Measurements from ENCODE around the gene NGB. TPM values are rescaled to one million over a fixed set of nuclear protein-coding genes. Genes with fewer than 3 reads are reported as not detected.

NGB gene
- total RNA-seq, 1 donor from 2014 or later = not detected

DNA sequence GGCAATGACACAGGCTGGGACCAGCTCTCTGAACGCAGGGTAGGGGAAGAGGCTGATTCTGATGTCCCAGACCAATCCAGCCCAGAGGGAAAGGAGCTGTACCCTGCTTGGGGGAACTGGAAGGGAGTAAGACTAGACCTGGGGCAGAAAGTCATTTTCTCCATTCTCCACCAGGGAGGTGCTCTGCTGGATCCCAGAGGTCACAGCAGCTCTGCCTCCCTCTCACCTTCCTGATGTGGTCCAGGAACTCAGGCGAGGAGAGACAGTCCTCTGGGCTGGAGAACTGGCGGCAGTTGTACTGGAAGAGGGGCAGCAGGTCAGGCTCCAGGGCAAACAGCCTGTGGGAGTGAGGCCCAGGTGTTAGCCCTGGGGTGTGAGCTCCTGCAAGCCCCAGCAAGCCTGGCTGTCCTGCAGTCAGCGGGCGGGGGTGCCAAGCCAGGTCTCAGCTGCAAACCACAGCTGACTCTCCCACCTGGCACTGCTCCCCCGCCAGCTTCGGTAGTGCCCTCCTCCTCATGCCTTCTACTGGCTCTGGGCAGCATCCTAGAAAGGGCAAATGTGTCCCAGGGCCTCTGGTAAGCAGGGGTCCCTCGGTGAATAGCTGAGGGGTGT is 1.9 kb downstream of the NGB start:
- Mint-ChIP-seq H3K4me3 (peak overlapping the region; percentile 36), H3K27me3 (peaks cover 64% of the 10 kb centered on the region), H3K9me3 (peaks cover 5% of the 10 kb centered on the region), H3K36me3 (no peaks in the 10 kb centered on the region), H3K27ac (no peak overlapping the region), H3K4me1 (ENCODE audit: unreplicated experiment) (no peaks in the 10 kb centered on the region)
- TF ChIP-seq, protein P1, sequence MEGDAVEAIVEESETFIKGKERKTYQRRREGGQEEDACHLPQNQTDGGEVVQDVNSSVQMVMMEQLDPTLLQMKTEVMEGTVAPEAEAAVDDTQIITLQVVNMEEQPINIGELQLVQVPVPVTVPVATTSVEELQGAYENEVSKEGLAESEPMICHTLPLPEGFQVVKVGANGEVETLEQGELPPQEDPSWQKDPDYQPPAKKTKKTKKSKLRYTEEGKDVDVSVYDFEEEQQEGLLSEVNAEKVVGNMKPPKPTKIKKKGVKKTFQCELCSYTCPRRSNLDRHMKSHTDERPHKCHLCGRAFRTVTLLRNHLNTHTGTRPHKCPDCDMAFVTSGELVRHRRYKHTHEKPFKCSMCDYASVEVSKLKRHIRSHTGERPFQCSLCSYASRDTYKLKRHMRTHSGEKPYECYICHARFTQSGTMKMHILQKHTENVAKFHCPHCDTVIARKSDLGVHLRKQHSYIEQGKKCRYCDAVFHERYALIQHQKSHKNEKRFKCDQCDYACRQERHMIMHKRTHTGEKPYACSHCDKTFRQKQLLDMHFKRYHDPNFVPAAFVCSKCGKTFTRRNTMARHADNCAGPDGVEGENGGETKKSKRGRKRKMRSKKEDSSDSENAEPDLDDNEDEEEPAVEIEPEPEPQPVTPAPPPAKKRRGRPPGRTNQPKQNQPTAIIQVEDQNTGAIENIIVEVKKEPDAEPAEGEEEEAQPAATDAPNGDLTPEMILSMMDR (conservative IDR thresholded peaks at IDR 0.05) = no peak
- DNase-seq (ENCODE audit: extremely low spot score, unreplicated experiment) = no peak

- Mint-ChIP-seq H3K4me3 (no peak overlapping the region), H3K27ac (no peak overlapping the region), H3K36me3 (no peaks in the 10 kb centered on the region), H3K9me3 (peaks cover 5% of the 10 kb centered on the region), H3K4me1 (ENCODE audit: unreplicated experiment) (no peaks in the 10 kb centered on the region), H3K27me3 (peaks cover 66% of the 10 kb centered on the region)
- TF ChIP-seq, protein P1 (conservative IDR thresholded peaks at IDR 0.05) = no peak
- no peak for DNase-seq (ENCODE audit: extremely low spot score, unreplicated experiment)
Measured at GRCh38 chr14:77267937-77268699, 2.9 kb downstream of the NGB start.

- TF ChIP-seq, protein P1 (conservative IDR thresholded peaks at IDR 0.05) = no peak
Measured at GRCh38 chr14:77266336-77266735, 4.7 kb downstream of the NGB start.

DNA sequence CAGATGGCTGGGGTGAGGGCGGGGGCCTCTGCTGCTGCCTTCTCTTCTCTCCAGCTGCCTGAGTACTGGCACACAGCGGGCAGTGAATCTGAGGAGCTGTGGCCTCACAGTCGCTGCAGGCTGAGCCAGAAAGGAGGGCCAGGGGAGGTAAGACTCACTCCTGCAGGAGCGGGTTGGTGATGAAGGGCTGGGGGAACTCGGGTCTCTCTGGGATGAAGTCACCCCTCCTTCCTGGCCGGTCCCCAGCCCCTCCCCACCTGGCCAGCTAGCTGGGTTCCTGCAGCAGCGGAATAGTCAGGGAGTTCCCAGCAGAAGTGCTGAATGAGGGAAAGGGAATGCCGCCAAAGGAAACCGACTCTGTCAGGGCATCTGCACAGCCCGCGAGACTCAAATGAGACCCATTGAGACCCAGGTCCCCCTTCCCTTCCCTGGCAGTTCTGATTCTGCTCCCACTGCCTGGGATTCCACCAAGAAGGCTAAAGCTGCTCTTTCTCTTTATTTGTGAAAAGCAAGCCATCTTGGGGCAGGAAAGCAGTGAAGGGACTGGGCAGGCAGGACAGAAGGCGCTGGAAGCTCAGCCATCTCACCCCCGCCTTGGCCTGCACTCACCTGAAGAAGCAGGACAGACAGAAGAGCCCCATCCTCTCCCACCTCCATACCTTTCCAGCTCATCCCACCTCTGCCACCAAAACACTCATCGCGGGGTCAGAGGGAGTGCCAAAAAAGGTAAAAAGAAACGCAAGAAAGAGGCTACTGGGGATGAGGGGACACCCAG is 5.3 kb downstream of the NGB start:
- Mint-ChIP-seq H3K27me3 (peaks cover 56% of the 10 kb centered on the region), H3K36me3 (no peaks in the 10 kb centered on the region), H3K27ac (no peak overlapping the region), H3K4me3 (no peak overlapping the region), H3K4me1 (ENCODE audit: unreplicated experiment) (no peaks in the 10 kb centered on the region), H3K9me3 (peaks cover 5% of the 10 kb centered on the region)
- TF ChIP-seq, protein P1 (conservative IDR thresholded peaks at IDR 0.05) = no peak
- DNase-seq (ENCODE audit: extremely low spot score, unreplicated experiment) = no peak

More at GRCh38 chr14:77266336-77266735, 4.7 kb downstream of the NGB start:
- H3K27ac Mint-ChIP-seq = no peak overlapping the region
- H3K9me3 Mint-ChIP-seq = peaks cover 5% of the 10 kb centered on the region
- H3K4me1 Mint-ChIP-seq (ENCODE audit: unreplicated experiment) = no peaks in the 10 kb centered on the region
- H3K27me3 Mint-ChIP-seq = peaks cover 56% of the 10 kb centered on the region
- no peak overlapping the region for H3K4me3 Mint-ChIP-seq
- H3K36me3 Mint-ChIP-seq = no peaks in the 10 kb centered on the region
- DNase-seq (ENCODE audit: extremely low spot score, unreplicated experiment) = no peak

DNA sequence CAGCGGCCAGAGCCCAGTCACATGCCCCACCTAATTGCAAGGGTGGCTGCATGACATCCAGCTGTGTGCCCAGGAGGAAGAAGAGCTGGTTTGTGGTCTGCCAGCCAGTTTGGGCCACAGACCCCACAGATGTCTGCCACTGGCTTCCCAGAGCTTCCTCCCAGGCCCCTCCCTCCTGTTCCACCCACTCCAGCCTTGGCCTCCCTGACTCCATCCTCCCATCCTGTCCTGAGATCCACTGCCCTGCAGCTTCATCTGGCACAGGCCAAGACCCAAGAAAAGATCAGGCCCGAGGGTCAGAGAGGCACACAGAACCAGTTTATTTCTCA is 5.9 kb downstream of the NGB start:
- no peaks in the 10 kb centered on the region for H3K4me1 Mint-ChIP-seq (ENCODE audit: unreplicated experiment)
- peaks cover 54% of the 10 kb centered on the region for H3K27me3 Mint-ChIP-seq
- H3K9me3 Mint-ChIP-seq = peaks cover 5% of the 10 kb centered on the region

More for the DNA sequence above, 5.9 kb downstream of the NGB start:
- DNase-seq (ENCODE audit: extremely low spot score, unreplicated experiment) = no peak
- no peaks in the 10 kb centered on the region for H3K36me3 Mint-ChIP-seq
- TF ChIP-seq, protein P1 (conservative IDR thresholded peaks at IDR 0.05) = no peak
- no peak overlapping the region for H3K27ac Mint-ChIP-seq
- no peak overlapping the region for H3K4me3 Mint-ChIP-seq

All from type B pancreatic cell (in vitro differentiated cells).